NCI-H146 (cell line): Measurements from ENCODE around the gene ATP8A1.
"Not testable (repeated sequence)": the region's sequence is repeated elsewhere in the genome, so short reads cannot be mapped to it uniquely, and the experiment has no call there.

Experiments
- DNase-seq: peaks from one replicate; lab custom pipeline; 2025; lab: John Stamatoyannopoulos, UW

The ATP8A1 gene

DNA sequence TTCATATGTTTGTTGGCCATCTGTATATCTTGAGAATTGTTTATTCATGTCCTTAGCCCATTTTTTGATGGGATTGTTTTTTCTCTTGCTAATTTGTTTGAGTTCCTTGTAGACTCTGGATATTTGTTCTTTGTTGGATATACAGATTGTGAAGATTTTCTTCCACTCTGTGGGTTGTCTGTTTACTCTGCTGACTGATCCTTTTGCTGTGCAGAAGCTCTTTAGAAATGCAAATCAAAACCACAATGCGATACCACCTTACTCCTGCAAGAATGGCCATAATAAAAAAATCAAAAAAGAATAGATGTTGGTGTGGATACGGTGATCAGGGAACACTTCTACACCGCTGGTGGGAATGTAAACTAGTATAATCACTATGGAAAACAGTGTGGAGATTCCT lies 189.1 kb downstream of the ATP8A1 start:
- not testable (repeated sequence) for DNase-seq

DNA sequence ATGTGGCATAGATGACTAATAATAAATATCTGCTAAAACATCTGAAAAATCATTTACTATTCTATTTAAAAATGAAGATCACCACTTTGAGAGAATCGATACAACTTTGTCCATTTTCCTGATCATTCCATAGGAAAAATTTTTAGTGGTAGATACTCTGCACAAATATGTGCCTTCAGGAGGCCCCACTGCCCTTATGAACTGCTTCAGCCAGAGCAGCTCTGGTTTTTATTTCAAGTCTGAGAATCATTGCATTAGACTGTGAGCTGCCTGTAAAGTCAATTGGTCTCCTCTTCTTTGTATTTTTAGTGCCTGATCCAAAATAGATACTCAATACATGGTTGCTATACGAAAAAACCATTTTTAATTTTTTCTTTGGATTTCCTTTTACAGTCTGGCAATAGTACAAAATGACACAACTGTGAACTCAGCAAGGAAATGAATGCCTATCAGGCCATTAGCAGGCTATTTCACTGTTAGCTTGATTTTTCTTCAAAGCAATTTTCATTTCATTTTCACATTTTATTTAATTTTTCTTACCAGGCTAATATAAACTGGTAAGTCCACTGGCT lies 190.5 kb downstream of the ATP8A1 start:
- no peak for DNase-seq

DNA sequence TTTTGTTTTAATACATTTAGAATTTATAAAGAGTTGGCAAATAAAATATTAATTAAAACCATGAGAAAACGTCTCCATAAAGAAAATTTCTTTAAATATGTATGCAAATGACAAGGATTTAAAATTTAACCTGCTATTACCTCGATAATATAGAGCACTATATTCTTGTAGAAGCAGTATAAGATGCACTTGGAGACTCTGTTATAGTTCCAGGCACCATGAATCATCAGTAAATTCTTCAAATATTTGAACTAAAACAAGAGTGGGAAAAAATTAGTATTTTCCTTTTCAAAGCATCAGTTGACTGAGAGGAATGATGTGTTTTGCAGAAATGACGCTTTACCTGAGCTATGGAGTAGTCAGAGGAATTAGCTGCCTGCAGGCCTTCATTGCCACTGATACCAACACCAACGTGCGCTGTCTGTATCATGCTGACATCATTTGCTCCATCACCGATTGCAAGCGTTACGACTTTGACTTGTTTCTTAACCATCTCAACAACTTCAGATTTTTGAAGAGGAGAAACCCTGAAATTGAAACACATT lies 192.3 kb downstream of the ATP8A1 start:
- DNase-seq = no peak

DNA sequence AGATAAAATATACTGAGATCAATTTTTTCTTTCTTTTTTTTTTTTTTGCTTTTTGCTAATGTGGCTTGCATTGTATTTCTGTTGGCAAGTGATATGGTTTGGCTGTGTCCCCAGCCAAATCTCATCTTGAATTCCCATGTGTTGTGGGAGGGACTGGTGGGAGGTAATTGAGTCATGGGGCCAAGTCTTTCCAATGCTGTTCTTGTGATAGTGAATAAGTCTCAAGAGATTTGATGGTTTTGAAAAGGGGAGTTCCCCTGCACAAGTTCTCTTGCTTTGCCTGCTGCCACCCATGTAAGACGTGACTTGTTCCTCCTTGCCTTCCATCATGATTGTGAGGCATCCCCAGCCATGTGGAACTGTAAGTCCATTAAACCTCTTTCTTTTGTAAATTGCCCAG lies 195.7 kb downstream of the ATP8A1 start:
- DNase-seq = not testable (repeated sequence)

DNA sequence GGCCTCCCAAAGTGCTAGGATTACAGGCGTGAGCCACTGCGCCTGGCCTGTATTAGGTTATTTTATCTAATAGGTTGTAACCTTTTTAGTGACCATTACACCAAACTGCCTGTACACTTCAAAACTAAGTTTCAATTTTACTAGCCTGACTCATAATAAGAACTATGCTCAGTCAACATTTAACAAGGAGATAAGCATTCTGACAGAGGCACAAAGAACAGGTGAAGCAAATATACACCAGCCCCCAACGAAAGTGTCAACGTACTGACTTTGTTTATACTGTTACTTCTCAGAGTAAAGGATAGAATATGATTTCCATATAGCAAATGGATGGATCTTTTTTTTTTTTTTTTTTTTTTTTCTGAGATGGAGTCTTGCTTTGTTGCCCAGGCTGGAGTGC lies 196.9 kb downstream of the ATP8A1 start:
- no peak for DNase-seq

DNA sequence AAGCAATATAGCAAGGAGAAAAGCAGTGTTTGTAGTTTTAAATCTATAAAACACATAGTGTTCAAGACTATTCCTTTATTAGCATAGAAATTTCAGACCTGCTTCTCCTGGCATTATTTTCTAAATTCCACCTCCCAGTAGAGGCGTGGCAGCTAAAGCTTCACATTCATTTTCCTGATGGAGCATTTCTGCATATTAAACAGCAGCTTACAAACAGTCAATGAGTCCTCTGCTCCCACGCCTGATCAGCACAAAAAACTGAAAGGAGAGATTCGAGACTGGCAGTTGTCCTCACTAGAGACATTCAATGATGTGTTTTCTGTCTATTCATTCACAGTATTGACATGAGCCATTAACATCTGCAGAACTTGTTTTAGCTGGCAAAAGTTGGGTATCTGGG lies 198.2 kb downstream of the ATP8A1 start:
- DNase-seq = no peak

DNA sequence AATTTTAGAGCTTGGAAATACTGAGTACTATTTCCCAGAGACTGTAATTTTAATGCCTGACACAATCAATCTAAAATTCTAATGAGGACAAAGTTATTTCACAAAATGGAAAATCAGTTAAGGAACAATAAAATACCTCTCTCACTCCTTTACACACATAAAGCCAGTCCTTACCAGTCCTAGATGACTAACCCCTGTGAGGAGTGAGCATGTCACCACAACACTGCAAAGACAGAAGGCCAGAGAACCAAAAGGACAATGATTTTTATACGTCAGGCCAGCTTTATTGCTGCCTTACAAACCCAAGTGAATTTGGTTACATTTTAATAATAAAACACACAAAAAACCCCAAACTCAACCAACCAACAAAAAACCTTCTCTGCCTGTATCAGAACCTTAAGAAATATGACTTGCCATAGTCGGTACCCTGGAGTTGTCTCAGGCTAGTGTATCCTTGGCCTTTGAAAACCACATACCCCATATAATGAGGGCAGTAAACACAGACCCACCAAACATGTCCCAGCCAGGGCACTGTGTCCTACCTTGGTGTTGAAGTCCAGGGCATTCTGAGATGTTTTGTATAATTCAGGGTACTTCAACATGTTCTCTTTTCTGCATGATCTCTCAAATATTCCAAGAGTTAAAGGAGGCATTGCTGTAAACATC lies 202.0 kb downstream of the ATP8A1 start:
- DNase-seq = no peak

DNA sequence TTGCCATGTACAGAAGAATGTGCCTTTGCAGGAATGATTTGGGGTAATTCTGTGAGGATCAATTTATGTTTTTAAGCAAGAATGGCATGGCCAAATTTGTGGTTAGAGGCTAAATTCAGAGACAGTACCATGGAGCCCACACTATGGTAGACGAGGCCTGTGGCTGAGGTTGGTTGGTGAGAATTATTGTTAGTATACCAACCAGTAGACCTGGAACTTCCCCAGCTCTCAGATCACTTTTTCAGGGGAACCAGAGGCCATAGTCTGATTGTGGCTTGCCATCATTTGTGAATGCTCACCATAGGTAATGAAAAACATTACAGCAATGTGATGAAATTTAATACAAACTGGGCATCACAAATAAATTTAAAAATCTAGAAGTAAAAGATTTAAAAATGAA lies 203.3 kb downstream of the ATP8A1 start:
- DNase-seq = no peak

DNA sequence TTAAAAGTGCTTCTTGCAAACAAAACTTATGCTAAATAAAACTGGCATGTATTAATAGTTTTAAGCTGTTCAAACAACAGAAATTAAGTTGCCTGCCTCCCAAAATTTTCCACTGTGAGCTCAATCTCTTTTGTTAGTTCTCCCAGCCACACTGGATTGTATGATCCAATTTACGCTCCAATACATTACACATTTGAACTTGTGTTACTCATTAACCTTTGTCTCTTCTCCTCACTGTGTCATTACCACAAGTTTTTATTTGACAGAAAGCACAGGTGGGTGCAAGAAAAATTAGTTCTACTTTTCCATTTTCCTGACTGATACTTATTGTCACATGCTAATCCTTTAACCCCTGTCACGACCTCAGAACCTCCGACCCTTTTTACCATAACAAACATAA lies 204.1 kb downstream of the ATP8A1 start:
- no peak for DNase-seq

DNA sequence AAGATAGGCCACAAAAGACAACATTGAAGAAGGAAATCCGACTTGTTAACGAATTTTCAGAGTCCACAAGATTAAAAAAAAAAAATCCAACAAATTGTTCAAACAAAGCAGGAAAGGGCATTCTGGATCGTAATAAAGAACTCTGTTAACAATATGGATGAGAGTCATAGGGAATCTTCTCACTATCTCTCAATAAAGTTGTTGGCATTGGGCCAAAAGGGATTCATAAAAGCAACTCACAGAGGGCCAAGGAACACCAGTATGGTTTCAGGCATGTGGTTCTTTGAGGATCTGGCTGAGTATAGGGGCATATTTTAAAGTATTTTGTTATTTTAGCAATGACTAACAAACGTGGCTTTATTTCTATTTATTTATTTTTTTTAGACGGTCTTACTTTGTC lies 210.1 kb downstream of the ATP8A1 start:
- DNase-seq = no peak

DNA sequence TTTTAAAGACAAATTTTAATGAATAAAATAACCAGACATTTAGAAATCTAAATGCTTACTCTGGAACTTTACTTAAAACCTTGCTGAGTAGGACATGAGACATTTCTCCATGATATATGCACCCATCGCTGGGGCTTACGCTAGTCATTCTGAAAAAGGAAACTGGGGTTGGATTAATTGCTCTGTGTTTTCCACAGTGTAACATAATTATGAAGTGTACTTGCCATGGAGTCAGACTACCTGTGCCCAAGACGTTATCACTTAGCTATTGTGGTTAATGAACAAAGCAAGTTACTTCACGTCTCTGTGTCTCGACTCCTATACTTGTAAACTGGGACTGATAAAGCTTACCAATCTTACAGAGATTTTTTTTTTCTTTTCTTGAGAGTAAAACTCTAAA lies 211.9 kb downstream of the ATP8A1 start:
- no peak for DNase-seq

DNA sequence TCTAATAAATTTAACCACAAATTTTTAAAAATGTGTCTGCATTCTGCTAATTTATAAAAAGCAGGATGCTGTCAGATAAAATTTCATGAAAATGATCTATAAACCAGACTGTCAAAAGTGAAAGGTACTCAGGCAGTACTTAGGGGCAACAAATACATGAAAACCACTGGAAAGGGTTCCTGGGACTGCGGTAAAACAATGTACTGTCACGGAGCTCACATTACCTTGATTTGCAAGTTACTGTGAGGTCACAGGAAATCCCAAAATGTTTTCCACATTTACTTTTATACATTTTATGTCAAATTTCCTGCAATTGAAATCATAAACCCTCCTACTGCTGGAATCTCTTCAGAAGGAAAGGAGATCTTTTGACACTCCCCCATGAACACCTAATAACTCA lies 214.3 kb downstream of the ATP8A1 start:
- no peak for DNase-seq

DNA sequence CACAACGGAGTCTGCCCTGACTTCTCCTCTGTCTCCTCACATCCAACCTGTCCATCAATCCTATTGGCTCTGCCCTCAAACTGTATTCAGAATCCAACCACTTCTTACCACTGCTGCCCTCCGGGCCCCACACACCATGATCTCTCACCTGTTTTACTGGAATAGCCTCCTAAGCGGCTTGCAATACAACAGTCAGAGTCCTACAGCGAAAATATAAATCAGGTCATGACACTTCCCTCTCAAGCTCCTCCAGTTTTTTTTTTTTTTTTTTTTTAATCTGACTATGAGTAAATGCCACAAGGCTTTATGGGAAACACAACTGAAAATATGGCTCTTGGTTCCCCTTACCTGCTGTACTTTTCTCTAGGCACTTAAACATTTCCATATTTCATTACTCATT lies 216.8 kb downstream of the ATP8A1 start:
- DNase-seq = no peak

DNA sequence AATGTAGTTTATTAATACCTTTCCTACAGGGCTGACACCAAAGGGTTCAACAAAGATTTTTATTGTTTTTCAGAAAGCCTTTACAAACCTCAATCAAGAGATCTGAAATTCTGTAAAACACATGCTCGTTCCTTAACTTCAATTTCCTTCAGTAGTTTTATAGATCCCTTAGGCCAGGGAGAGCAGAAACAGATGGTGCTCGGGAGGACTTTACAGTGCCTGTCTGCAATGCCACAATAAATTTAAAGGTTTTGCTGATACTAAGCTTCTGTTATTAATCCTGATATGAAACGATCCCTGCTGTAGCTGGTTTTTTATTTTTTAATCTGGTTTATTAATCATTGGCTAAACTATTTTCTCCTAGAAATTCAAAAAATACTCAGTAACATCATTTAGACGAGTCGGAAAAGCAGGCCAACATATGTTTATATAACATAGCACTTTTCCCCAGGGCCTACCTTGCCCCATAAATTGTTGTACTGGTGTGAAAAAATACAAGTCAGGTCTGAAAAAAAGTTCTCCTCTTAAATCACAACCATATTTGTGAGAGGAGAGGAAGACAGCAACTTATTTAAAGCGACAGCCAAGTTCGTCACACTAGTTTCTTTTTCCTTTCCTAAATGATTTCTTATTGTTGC lies 219.9 kb downstream of the ATP8A1 start:
- no peak for DNase-seq

DNA sequence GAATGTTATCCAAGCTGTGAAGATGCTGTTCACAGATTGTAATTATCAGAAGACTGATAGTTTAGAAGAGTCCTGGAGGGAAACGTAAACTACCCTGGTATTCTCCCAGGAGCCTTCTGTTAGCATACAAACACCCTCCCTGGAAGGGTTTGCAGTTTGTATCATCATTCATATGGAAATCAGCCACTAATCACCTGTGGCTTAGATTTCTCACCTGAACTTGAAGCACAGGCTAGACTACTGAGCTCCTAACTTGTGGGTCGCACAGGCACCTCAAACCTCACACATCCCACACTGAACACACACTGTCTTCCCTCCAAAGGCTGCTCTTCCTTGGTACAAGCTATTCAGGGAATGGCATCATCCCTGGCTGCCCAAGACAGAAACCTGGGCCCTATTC lies 228.9 kb downstream of the ATP8A1 start:
- no peak for DNase-seq

DNA sequence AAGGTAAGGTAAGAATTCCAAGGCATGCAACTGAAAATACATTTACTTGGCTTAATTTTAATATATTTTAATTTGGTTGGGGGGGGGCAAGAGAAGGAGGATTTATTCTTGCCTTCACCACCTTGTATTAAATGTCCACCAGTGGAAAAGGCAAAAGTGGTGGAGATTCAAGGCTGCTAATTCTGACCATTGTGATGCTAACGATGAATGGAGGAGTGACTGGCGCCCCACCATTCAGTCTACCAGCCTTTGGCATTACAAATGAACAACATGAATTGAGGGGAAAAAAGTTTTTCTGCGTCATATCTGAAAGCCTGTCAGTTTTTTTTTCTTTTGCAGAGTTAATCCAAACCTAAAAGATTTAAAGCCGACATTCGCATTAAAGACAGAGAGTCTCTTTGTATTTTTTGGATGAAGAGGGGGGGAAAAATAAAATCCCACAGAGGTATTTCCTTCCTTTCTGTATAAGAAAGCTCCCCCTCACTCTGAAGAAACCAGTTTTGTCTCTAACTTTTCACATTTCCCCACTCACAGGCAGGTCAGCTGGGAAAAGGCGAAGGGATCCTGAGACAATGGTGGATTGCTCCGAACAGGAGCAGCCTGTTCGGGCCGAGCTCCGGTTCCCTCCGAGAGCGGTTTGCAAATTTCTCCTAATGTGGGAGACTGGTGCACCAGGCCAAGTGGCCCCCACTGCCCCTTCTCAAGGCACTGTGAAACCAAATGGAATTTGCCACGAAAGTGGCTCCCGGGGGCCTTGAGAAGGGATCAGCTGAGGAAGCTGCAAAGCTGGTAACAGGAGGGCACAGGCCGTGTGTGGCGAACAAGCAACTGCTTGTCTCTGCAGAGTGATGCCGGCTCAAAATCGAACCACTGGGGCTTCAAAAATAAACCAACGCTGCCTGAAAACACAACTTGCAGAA lies 231.5 kb downstream of the ATP8A1 start:
- no peak for DNase-seq

DNA sequence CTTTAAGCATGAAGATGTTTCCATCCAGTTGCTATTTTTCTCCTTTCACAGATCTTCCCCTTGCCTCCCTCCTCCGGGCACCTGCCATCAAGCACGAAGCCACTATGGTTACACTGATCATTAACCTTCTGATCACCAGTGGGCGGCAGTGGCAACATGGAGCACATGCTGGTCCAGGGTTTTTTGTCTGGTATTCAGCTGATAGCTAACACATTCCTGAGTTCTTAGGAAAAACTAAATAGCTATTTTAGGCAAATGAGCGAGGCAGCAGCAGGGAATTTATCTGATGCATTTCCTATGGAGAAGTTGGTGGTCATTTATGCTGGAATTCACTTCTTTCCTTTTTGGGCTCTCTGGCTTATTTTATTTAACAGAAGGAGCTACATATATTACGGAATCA lies 236.8 kb downstream of the ATP8A1 start:
- no peak for DNase-seq

DNA sequence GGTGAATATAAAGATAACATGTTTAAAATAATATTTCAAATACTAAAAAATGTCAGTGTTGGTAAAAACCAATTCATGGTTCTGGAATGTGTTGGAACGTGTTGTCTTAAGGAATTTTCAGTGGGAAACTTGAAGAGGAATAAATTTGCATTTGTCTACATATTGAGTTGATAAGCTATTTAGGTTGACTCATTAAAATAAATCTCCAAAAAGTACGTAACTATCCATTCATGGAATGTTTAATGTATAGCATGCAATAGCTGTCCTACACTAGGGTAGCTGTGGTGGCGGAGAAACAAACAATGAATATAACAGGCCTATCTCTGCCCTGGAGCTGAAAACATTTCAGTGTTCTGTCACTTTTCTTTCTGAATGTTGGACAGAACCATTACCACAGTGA lies 239.4 kb downstream of the ATP8A1 start:
- DNase-seq = no peak

DNA sequence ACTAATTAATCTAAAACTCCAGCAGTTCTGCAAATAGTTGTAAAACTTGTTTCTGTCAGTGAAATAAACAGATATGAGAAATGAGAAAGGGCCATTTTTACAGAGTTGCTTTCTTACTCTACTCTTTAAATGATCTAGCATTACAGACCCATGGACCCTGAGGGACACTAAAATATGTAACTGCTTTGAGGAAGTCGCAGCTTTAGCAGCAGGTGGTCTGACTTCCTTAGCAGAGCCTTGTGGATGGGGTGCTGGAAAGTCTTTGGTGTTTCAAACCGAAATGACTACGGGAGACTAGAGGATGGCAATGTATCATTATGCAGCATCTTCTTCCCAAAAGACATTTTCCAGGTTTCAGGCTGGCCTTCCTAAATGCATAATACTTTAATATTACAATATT lies 240.9 kb downstream of the ATP8A1 start:
- DNase-seq = no peak

DNA sequence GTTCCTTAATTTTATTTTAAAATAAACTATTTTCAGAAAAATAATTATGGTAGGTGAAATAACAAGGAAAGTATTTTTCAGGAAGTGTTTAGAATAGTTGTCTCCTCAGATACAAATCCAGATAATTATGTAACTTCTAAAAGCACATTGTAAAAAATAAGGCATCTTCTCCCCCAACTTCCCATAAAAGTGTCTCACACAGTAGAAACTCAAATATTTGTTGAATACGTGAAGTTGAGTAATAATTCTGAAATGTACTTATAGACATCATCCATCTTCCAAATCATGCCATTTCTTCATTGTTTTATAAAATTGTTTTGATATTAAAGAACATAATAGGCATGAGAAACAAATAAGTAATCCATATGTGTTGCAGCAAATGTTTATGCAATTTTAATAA lies 241.6 kb downstream of the ATP8A1 start:
- DNase-seq = no peak

DNA sequence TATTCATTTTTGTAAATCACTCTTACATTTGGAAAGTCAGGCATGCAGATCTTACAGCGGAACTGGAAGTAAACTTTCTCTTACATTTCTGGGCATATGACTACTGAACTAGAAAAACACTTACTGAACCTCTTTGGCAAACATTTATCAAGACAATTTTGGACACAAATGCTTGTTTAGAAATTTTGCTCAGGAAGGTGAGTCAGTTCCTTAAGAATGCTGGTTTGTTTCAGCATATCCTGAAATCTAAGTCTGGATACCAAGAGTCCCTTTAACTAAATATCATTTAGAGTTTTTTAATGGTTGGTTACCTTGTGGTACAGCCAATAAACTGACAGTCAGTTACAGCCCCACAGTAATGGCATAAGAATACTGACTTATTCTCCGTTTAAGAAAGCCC lies 244.7 kb downstream of the ATP8A1 start:
- DNase-seq = no peak

DNA sequence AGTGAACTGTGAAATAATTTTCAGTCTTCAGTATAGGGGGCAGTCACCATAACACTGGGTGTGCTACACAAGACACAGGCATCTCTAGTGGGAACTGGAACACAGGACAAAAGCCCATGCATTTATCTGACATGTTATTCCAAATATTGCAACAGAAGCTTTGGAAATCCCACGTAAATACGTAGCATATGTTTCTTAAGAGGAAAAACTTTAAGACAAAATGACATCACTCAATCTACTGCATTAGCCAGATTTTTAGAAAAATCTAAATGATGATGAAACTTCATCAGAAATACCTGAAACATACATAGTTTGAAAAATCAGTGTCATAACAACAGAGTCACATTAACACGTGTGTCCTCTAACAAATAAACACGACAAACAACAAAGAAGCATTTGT lies 245.1 kb downstream of the ATP8A1 start:
- DNase-seq = no peak

DNA sequence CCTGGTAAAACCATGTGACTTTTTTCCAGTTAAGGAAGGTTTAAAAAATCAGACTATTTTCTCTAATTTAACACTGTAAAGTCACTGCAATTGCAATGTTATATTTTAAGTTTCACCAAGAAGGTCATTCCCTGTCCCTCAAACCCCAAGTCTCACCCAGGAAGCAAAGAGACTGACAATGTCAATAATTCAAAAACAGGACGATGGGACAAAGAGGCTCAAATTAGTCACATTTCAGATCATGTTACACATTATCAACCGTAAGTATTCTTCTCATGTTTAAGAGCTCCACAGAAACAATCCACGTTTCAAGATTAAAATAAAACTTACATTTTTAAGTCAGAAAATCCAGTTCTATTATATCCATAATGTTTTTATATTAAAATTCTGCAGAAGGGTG lies 246.5 kb downstream of the ATP8A1 start:
- no peak for DNase-seq
